Measurements from ENCODE around the gene ASPN.

DNA sequence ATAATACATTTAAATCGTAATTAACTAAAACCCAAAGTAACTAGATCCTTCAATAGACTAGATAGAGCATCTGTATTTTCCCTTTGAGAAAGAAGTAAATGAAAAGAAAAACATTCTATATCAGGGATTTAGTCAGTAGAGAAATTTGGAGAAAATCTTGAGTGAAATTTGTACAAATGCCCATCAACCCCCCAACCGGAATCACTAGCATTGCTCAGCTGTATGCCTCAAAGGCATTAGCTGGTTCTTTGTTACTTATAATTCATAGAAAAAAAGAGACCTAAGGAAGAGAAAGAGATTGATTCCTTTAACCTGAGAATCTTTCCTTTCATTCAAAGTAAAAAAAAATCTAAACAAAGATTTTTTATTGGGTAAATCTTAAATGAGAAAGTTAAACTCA is 58.7 kb downstream of the ASPN start:
- TF ChIP-seq, protein P1, sequence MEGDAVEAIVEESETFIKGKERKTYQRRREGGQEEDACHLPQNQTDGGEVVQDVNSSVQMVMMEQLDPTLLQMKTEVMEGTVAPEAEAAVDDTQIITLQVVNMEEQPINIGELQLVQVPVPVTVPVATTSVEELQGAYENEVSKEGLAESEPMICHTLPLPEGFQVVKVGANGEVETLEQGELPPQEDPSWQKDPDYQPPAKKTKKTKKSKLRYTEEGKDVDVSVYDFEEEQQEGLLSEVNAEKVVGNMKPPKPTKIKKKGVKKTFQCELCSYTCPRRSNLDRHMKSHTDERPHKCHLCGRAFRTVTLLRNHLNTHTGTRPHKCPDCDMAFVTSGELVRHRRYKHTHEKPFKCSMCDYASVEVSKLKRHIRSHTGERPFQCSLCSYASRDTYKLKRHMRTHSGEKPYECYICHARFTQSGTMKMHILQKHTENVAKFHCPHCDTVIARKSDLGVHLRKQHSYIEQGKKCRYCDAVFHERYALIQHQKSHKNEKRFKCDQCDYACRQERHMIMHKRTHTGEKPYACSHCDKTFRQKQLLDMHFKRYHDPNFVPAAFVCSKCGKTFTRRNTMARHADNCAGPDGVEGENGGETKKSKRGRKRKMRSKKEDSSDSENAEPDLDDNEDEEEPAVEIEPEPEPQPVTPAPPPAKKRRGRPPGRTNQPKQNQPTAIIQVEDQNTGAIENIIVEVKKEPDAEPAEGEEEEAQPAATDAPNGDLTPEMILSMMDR (IDR thresholded peaks at IDR 0.05): no peak
- no peak for TF ChIP-seq POLR2A (IDR thresholded peaks at IDR 0.05)
- no peak for TF ChIP-seq POLR2AphosphoS5 (IDR thresholded peaks at IDR 0.05)

Data from upper lobe of left lung (tissue), 4 donors.